GM19463 (cell line): ENCODE results near the gene NT5DC3.
A peak's percentile ranks its signal among the peaks of the same experiment; 100 is the strongest.
"Not testable (repeated sequence)": the region's sequence is repeated elsewhere in the genome, so short reads cannot be mapped to it uniquely, and the experiment has no call there.

ENCODE experiments used
- ATAC-seq: cut with Tn5 transposase; IDR thresholded peaks from one replicate; pipeline ENCODE4 v1.9.1; 2021; ENCODE audit warnings: mild to moderate bottlenecking, moderate library complexity; ENCODE audit not compliant: unreplicated experiment

The NT5DC3 gene

GRCh38 chr12:103855896-103856657 lies 15.0 kb upstream of the NT5DC3 start:
- ATAC-seq = no peak

- no peak for ATAC-seq
Observed at GRCh38 chr12:103855036-103855712, 14.1 kb upstream of the NT5DC3 start.

GRCh38 chr12:103854372-103854973 lies 13.4 kb upstream of the NT5DC3 start:
- no peak for ATAC-seq

GRCh38 chr12:103852498-103852997 lies 11.5 kb upstream of the NT5DC3 start:
- ATAC-seq = no peak

- no peak for ATAC-seq
Observed at GRCh38 chr12:103851127-103851526, 10.1 kb upstream of the NT5DC3 start.

- ATAC-seq = no peak
Observed at GRCh38 chr12:103850429-103850828, 9.4 kb upstream of the NT5DC3 start.

- no peak for ATAC-seq
Observed at GRCh38 chr12:103848917-103849491, 8.0 kb upstream of the NT5DC3 start.

GRCh38 chr12:103848143-103848542 lies 7.1 kb upstream of the NT5DC3 start:
- ATAC-seq = no peak

- ATAC-seq = no peak
Observed at GRCh38 chr12:103846415-103846814, 5.4 kb upstream of the NT5DC3 start.

- ATAC-seq = no peak
Observed at GRCh38 chr12:103844305-103844704, 3.3 kb upstream of the NT5DC3 start.

GRCh38 chr12:103841690-103842584 lies 903 bp upstream of the NT5DC3 start:
- peak; percentile 19 for ATAC-seq

GRCh38 chr12:103840462-103840875 lies 565 bp downstream of the NT5DC3 start:
- peak; percentile 23 for ATAC-seq

- ATAC-seq = no peak
Observed at GRCh38 chr12:103839609-103840461, 1.2 kb downstream of the NT5DC3 start.

GRCh38 chr12:103839103-103839502 lies 1.9 kb downstream of the NT5DC3 start:
- ATAC-seq = no peak

GRCh38 chr12:103838254-103838914 lies 2.6 kb downstream of the NT5DC3 start:
- no peak for ATAC-seq

- ATAC-seq = no peak
Observed at GRCh38 chr12:103836345-103836744, 4.7 kb downstream of the NT5DC3 start.

- not testable (repeated sequence) for ATAC-seq
Observed at GRCh38 chr12:103835747-103836335, 5.2 kb downstream of the NT5DC3 start.

GRCh38 chr12:103834942-103835341 lies 6.1 kb downstream of the NT5DC3 start:
- no peak for ATAC-seq

- ATAC-seq = no peak
Observed at GRCh38 chr12:103833891-103834290, 7.1 kb downstream of the NT5DC3 start.
